GM21717 (cell line): ENCODE measurements around the gene UCK1.

Experiments
- ATAC-seq: cut with Tn5 transposase; IDR thresholded peaks from one replicate; pipeline ENCODE4 v1.9.1; 2021; ENCODE audit warnings: mild to moderate bottlenecking, moderate library complexity; ENCODE audit not compliant: unreplicated experiment

Gene UCK1

GRCh38 chr9:131530920-131531832, at the start of gene UCK1:
Gene UCK1 (minus strand): TSS chr9:131531263. CDS start chr9:131531174, 89 bp downstream.
- ATAC-seq = peak; percentile 62

- no peak for ATAC-seq
Measured at GRCh38 chr9:131580358-131580757, 49.3 kb upstream of the UCK1 start.

- no peak for ATAC-seq
Measured at GRCh38 chr9:131579789-131580211, 48.7 kb upstream of the UCK1 start.

GRCh38 chr9:131578731-131579504, 47.9 kb upstream of the UCK1 start:
- peak; percentile 58 for ATAC-seq

- ATAC-seq = no peak
Measured at GRCh38 chr9:131578021-131578420, 47.0 kb upstream of the UCK1 start.

- no peak for ATAC-seq
Measured at GRCh38 chr9:131577005-131578000, 46.2 kb upstream of the UCK1 start.

GRCh38 chr9:131575946-131576853, 45.1 kb upstream of the UCK1 start:
- no peak for ATAC-seq

- no peak for ATAC-seq
Measured at GRCh38 chr9:131574730-131575640, 43.9 kb upstream of the UCK1 start.

- ATAC-seq = no peak
Measured at GRCh38 chr9:131567910-131568309, 36.8 kb upstream of the UCK1 start.

GRCh38 chr9:131566158-131566557, 35.1 kb upstream of the UCK1 start:
- no peak for ATAC-seq

- no peak for ATAC-seq
Measured at GRCh38 chr9:131565369-131565768, 34.3 kb upstream of the UCK1 start.

GRCh38 chr9:131562032-131562959, 31.2 kb upstream of the UCK1 start:
- ATAC-seq = no peak

GRCh38 chr9:131559421-131560000, 28.4 kb upstream of the UCK1 start:
- ATAC-seq = no peak

- no peak for ATAC-seq
Measured at GRCh38 chr9:131557855-131558548, 26.9 kb upstream of the UCK1 start.

- ATAC-seq = no peak
Measured at GRCh38 chr9:131555841-131556673, 25.0 kb upstream of the UCK1 start.
